IPS DF 4.7 (cell line): ENCODE results near the gene DHDH.
A peak's percentile ranks its signal among the peaks of the same experiment; 100 is the strongest.
"Not testable (repeated sequence)": the region's sequence is repeated elsewhere in the genome, so short reads cannot be mapped to it uniquely, and the experiment has no call there.

Experiments used
- DNase-seq: peaks from one replicate; pipeline ENCODE4 v3.0.0-alpha.2; 2013; ENCODE audit warnings: low spot score; ENCODE audit errors: extremely low read depth

The DHDH gene

DNA sequence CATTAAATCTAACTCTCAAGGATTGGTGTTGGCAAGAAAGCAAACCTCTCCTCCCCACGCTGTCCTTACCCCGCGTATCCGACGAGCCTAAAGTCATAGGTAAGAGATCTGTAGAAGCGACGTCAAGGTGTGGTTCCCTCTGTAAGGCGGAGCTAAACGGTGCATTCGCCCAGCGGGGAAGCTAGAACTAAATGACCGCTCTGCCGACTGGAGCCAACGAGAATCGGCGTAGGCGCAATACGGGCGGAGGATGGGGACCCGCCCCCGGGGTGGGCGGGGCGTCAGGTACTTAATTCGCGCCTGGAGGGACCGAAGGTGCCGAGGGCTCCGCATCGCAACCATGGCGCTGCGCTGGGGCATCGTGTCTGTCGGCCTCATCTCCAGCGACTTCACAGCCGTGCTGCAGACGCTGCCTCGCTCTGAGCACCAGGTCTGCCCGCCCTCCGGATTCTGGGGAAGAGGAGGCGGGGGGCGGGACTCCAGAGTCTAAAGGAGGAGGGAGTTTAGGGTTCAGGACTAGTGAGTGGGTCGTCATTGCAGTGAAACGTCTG lies at the start of gene DHDH:
TSS of gene DHDH (plus strand) at position 318 of the 551 bp plus-strand sequence. CDS start at position 341, 23 bp downstream.
- peak; percentile 94 for DNase-seq

DNA sequence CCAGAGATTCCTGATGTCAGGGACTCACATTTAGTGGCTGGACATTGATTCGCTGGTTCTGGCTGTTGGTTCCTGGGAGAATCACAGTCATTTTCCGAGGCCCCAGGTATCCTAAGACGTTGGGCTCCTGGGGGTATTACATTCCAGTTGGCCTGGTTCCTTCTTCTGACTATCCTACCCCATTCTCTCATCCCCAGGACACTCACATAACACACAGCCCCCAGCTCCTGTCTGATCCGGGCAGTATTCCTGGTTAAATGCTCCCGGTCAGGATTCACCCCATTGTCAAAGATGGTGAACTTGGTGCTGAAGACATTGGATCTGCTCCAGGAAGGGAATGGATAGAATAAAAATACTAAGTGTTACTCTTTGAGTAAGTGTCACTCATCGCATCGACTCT lies 49.8 kb upstream of the DHDH start:
- no peak for DNase-seq

- DNase-seq = no peak
These were observed 45.5 kb upstream of the DHDH start for GRCh38 chr19:48887861-48888612.

DNA sequence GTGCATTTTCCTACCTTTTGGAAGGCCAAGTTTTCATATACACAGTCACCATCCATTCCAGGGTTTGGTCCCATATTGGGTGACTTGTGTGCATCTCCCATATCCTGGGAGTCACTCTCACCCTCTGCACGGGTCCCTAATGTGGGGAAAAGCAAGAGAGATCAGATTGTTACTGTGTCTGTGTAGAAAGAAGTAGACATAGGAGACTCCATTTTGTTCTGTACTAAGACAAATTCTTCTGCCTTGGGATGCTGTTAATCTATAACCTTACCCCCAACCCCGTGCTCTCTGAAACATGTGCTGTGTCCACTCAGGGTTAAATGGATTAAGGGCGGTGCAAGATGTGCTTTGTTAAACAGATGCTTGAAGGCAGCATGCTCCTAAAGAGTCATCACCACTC lies 44.0 kb upstream of the DHDH start:
- not testable (repeated sequence) for DNase-seq

- DNase-seq = no peak
These were observed 42.9 kb upstream of the DHDH start for GRCh38 chr19:48890551-48890950.

DNA sequence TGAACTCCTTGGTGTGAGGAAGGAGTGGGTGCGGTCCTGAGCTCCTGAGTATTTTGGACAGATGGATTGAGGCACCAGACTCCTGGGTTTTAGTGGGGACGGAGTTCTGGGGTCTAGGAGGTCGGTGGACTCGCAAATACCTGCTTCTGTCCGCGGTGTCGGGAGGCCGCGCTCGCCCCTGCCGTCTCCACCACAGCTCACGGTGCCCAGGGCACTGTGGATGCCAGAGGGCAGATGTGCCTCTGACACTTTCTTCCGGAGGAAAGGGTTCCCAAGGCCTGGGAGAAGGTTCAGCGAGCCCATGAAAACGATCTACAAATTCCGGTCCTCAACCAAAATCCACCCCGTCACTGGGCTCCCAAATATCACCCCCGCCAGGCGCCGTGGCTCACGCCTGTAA lies 38.3 kb upstream of the DHDH start:
- no peak for DNase-seq

- DNase-seq = no peak
These were observed 37.2 kb upstream of the DHDH start for GRCh38 chr19:48896191-48896720.

DNA sequence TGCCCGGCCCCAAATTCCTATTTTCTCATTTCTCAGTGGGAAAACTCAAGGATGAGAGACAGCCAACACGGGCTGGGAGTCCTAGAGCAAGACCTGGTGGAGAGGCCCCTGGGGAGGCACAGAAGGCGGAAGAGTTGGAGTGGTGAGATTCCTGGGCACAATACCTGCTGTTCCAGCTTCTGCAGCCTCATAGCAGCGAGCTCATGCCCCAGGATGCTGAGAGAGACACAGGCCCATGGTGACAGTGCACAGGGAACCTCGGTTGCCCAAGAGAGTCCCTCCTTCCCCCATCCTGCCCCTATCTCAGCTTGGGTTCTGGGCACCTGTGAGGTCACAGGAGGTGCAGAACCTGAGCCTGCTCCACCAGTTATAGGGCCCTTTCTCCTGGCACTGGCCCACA lies 36.3 kb upstream of the DHDH start:
- no peak for DNase-seq

DNA sequence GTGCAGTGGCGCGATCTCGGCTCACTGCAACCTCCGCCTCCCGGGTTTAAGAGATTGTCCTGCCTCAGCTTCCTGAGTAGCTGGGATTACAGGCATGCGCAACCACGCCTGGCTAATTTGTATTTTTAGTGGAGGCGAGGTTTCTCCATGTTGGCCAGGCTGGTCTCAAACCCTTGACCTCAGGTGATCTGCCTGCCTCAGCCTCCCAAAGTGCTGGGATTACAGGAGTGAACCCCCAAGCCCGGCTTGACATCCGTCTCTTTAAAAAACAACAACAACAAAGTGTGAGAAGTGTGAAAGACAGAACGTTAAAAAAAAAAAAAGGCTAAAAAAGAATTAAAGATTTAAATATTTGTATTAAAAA lies 34.1 kb upstream of the DHDH start:
- not testable (repeated sequence) for DNase-seq

DNA sequence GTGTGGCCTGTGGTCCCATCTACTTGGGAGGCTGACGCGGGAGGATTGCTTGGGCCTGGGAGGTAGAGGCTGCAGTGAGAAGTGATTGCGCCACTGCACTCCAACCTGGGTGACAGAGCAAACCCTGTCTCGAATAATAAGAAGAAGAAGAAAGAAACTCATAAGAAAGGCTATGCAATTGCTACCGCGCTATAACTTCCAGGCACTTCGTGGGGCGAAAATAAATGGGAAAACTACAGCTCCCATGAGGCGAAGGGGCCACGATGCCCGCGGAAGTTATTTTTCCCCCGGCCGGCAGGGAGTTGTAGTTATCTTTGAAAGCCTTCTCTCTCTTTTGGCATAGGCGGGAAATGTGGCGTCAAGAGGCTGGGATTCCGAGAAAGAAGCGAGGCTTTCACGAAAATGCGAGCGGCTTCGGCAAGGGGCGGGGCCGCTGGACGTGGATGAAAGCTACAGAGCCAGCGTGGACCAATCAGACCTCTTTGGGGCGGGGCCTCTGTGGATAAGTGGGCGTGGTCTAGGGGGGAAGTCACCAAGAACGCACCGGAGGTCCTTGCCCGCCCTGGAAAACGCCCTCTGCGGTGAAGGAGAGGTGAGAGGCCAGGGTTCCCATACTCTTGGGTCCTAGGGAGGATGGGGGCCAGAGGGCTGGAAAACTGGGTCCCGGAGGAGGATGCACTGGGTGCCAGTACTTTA lies 33.6 kb upstream of the DHDH start, which contains the start of gene NUCB1:
TSS of gene NUCB1 (plus strand) at position 532 of the 696 bp plus-strand sequence. CDS start 485 bp downstream, outside the sequence.
- peak; percentile 95 for DNase-seq

DNA sequence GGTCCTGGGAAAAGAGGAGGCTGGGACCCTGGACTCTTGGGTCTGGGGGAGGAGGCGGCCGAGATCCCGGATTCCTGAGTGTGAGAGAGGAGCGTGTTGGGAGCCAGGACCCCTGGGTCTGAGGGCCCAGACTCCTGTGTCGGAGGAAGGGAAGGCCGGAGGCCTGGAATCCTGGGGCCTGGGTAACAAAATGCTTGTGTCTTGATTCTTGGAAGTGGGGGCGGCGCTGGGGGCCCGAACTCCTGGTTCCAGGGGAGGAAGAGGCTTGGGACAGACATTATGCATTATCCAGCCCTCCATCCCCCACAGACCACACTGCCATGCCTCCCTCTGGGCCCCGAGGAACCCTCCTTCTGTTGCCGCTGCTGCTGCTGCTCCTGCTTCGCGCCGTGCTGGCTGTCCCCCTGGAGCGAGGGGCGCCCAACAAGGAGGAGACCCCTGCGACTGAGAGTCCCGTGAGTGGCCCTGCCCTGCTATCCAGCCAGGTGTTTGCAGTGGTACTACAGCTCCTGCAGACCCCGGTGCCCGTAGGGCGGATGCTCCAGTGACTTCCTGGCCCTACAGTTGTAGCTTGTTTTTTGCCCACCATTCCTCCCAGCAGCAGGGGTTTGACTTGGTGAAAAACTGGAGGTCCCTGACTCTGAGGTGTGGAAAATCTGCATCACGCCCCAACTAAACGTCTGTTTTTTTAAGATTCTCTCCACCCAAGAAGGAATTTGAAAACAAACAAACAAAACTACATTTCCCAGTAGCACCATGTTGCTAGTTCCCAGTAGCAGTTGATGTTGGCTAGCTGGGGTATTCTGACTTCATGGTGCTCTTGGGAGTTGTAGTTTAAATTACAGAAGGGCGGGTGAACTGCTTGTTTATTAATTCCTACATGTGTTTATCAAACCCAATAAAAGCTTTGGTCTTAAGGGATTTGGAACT lies 32.8 kb upstream of the DHDH start:
- DNase-seq = no peak

- not testable (repeated sequence) for DNase-seq
These were observed 31.2 kb upstream of the DHDH start for GRCh38 chr19:48902291-48902690.

DNA sequence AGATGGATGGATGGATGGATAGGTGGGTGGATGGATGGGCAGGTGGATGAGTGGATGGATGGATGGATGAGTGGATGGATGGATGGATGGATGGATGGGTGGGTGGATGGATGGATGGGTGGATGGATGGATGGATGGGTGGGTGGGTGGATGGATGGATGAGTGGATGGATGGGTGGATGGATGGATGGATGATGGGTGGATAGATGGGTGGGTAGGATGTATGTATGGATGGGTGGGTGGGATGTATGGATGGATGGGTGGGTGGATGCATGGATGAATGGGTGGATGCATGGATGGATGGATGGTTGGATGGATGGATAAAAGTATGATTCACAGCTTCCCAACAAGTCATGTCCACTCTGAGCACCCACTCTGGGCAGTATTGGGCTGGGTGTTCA lies 29.7 kb upstream of the DHDH start:
- not testable (repeated sequence) for DNase-seq

- DNase-seq = no peak
These were observed 27.8 kb upstream of the DHDH start for GRCh38 chr19:48905664-48906063.

DNA sequence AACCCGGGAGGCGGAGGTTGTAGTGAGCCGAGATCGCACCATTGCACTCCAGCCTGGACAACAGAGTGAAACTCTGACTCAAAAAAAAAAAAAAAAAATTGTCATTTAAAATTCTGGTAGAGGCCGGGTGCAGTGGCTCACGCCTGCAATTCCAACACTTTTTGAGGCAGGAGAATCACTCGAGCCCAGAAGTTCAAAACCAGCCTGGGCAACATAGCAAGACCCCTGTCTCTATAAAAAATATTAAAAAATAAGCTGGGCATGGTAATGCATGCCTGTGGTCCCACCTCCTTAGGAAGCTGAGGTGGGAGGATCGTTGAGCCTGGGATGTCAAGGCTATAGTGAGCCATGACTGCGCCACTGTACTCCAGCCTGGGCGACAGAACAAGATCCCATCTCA lies 27.2 kb upstream of the DHDH start:
- no peak for DNase-seq

GRCh38 chr19:48907671-48908070 lies 25.8 kb upstream of the DHDH start:
- no peak for DNase-seq

DNA sequence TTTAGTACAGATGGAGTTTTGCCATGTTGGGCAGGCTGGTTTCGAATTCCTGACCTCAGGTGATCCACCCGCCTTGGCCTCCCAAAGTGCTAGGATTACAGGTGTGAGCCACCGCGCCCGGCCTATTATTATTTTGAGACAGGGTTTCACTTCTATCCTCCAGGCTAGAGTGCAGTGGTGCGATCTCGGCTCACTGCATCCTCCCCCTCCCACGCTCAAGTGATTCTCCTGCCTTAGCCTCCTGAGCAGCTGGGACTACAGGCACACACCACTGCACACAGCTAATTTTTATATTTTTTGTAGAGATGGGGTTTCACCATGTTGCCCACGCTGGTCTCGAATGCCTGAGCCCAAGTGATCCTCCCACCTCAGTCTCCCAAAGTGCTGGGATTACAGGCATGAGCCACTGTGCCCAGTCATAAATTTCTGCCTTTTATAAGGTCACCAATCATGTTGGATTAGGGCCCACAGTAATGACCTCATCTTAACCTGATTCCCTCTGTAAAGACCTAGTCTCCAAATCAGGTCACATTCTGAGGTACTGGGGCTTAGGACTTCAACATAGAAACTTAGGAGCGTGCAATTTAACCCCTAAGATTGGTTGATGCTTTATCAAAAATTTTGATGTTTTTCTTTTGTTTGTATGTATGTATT lies 23.9 kb upstream of the DHDH start:
- DNase-seq = not testable (repeated sequence)

- no peak for DNase-seq
These were observed 22.7 kb upstream of the DHDH start for GRCh38 chr19:48910803-48911202.

- no peak for DNase-seq
These were observed 20.2 kb upstream of the DHDH start for GRCh38 chr19:48913114-48913889.

- no peak for DNase-seq
These were observed 19.3 kb upstream of the DHDH start for GRCh38 chr19:48914181-48914580.
